Fibroblast of peridontal ligament (primary cell): ENCODE results near the gene RCC1.
"Not testable (repeated sequence)": the region's sequence is repeated elsewhere in the genome, so short reads cannot be mapped to it uniquely, and the experiment has no call there.

Source experiments
- DNase-seq: peaks from one replicate; pipeline ENCODE4 v3.0.0-alpha.2; 2010; ENCODE audit errors: extremely low read depth

Gene RCC1

GRCh38 chr1:28548318-28548717 is 42.5 kb downstream of the RCC1 start:
- peak; percentile 3 for DNase-seq

GRCh38 chr1:28551381-28551780 is 45.5 kb downstream of the RCC1 start:
- DNase-seq: no peak

DNA sequence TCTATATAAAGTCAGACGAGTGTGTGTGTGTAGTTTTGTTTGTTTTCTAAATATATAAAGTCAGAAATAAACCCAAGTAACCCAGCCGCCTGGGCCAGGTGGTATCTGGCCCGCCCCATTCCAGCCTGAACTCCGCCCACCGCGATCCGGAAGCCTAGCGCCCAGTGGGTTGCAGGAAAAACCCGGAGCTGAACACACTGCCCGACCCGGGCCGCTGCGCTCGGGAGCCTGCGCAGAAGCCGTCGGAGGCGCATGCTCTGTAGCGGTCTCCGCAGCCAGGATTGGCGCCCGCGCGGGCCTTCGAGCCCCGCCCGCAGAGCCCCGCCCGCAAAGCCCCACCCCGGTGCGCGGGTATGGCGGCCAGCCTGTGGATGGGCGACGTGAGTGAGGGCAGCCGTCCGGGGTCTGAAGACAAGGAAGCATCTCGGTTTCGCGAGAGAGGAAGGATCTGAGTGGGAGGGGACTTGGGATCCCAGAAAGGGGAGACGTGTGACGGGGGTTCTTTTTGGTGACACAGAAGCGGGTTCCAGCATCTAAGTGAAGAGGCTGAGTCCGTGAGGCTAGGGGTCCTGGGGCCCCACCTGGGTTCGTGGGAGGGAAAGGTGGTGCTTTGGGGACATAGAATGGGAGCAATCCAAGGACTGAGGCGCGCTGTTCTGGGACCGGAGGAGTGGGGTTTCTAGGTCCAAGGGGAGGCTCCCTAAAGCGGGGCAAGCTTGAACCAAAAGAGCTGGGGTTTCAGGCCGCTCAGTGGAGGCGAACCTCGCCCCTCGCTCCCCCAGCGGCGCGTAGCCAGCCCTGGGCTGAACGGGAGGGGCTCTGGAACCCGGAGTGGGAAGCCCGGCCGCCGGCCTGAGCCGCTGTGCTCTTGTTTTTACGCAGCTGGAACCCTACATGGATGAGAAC is 47.2 kb downstream of the RCC1 start, which contains the start of gene TRNAU1AP:
TSS of gene TRNAU1AP (plus strand) at position 328 of the 906 bp plus-strand sequence. CDS start at position 354, 26 bp downstream.
- DNase-seq: peak; percentile 94

GRCh38 chr1:28560886-28561285 is 55.0 kb downstream of the RCC1 start:
- DNase-seq: no peak

GRCh38 chr1:28564310-28564709 is 58.5 kb downstream of the RCC1 start:
- no peak for DNase-seq

DNA sequence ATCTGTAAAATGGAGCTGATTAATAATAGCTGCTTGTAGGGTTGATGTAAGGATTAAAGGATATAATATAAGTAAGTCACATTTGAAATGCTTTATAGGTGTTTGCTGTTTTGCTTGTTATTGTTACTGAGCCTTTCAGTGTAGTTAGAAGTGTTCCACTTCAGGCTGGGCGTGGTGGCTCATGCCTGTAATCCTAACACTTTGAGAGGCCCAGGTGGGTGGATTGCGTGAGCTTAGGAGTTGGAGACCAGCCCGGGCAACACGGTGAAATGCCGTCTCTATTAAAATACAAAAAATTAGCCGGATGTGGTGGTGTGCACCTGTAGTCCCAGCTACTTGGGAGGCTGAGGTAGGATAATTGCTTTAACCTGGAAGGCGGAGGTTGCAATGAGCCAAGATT is 59.2 kb downstream of the RCC1 start:
- DNase-seq: no peak

DNA sequence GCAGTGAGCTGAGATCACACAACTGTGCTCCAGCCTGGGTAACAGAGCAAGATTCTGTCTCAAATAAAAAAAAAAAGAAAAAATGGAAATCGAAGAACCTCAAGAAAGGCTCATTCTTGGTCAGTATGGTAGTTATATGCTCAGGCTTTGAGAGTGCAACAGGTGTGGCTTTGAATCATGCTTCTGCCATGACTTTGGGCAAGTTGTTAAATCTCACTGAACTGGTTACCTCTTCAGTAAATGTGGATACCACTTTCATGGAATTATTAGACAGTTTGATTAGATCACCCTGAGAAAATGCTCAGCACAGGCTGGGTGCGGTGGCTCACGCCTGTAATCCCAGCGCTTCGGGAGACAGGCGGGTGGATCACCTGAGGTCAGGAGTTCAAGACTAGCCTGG is 59.9 kb downstream of the RCC1 start:
- DNase-seq: no peak

DNA sequence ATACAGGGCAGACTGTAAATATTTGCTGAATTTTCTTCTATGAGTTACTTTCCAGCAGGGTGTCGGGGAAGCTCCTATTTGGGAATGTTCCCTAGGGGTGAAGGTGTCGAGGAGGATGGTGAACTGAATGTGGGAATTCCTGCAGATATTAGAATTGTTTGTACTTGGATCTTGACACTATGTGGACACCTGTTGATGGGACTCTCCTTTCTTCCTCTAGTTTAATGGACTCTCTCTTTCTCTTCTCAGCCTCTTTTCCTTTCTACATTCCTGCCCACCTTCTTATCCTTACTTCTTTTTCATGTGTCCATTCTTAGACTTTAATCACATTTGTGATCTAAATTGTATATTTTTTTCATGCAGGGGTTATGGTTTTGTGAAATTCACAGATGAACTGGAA is 61.1 kb downstream of the RCC1 start:
- no peak for DNase-seq

DNA sequence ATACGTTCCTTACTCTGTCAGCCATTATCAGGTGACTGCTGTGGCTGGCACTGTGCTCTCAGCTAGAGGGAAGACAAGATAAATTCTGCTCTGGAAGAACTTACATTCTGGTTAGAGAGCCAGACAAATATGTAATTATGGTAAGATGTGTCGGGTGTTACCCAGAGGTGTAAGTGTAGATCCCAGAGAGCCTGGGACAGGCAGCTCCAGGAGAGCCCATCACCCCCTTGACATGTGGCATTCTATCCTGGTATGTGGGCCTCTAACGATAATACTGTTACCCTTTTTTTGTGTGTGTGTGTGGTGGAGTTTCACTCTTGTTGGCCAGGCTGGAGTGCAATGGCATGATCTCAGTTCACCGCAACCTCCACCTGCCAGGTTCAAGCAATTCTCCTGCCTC is 66.1 kb downstream of the RCC1 start:
- DNase-seq: no peak

DNA sequence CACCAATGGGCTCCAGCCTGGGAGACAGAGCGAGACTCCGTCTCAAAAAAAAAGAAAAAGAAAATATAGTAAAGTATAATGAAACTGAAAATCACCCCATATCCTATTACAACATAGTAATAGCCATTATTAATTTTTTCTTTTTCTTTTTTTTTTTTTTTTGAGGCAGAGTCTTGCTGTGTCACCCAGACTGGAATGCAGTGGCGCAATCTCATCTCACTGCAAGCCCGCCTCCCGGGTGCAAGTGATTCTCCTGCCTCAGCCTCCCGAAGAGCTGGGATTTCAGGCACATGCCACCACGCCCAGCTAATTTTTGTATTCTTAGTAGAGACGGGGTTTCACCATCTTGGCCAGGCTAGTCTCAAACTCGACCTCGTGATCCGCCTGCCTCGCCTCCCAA is 67.0 kb downstream of the RCC1 start:
- peak; percentile 27 for DNase-seq

- no peak for DNase-seq
Measured at GRCh38 chr1:28573564-28573963, 67.7 kb downstream of the RCC1 start.

- no peak for DNase-seq
Measured at GRCh38 chr1:28577052-28577678, 71.3 kb downstream of the RCC1 start.

DNA sequence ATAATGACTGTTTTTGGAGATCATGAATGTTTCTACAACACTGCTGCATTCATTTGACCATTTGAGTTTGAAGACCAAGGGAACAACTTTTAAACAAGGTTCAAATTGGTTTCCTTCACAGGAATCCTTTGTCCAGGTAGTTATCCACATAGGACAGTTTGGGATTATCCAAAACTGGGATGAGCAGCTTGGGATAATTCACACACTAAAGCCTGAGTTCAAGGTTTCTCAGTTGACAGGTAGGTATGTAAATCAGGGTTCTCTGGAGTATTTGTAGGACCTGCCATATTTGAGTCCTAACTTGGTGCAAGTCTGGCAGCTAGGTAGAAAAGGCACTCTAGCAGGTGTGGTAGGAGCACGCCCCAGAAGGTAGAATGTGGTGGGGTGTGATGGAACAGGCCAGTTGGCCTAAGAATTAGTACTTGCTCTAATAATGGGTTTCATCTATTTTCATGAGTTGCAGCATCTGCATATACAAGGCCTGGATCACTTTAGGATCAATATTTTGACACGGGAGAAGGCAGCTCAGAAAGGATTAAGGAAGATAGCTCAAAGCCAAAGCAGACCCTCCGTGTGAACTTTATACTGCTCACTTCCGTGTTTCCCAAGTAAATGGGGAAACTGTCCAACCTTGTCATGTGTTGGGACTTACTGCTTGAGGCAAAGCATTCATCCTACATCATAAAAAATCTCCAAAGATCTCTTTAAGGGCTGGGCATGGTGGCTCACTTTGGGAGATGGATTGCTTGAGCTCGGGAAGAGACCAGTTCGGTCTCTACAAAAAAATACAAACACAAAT is 72.1 kb downstream of the RCC1 start:
- no peak for DNase-seq

DNA sequence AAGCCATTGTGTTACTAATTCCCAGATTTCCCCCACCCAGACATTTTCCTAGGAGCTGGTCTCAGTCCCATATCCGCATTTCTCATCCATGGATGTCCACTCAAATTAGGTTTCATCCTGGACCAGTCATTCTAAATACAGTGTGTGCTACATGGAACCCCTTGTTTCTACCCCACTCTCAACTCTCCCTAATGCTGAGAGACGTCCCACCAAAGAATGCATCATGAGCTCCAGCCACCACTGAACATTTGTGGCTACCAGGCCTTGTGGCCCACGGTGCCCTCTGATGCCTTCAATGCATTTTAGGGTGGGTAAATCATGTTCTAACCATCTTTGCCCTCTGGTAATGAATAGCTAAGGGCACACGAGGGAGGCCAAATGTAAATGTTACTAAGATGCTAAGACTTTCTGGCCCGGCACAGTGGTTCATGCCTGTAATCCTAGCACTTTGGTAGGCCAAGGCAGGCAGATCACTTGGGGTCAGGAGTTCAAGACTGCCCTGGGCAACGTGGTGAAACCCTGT is 72.9 kb downstream of the RCC1 start:
- no peak for DNase-seq

DNA sequence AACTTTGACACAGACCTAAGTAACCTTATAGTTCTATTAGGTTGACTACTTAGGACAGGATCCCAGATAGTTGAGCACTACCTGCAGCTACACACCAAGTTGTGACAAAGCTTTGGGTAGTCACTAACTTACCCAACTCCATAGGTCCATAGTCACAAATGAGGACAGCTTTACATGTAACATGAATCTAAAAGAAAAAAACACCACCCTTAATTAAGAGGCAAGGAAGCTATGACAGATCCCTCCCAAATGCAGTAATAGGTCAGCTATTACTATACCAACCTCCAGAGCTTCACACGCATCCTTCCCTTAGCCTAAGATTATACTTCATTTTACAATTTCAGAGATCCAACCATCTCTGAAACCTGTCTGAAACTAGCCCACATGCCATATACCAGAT is 73.6 kb downstream of the RCC1 start:
- DNase-seq: no peak

- peak; percentile 47 for DNase-seq
Measured at GRCh38 chr1:28580722-28581530, 75.1 kb downstream of the RCC1 start.

- peak; percentile 95 for DNase-seq
Measured at GRCh38 chr1:28581531-28582247, 75.8 kb downstream of the RCC1 start.

DNA sequence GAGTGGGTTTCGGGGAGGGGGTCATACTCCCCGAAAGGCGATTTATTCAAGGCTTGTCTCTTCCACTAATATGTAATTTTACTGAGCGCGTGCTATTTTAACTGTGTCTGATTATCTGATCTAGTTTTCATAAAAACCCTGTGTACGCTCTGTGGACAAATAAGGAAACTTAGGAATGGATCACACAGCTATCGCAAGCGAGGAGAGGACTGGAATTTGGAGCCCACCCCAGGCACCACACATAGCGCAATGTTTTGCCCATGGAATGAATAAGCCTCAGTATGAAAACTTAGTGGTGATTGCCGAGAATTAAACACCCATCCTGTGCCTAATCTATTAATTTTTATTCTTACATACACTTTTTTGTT is 76.4 kb downstream of the RCC1 start:
- peak; percentile 67 for DNase-seq

GRCh38 chr1:28586585-28587391 is 80.9 kb downstream of the RCC1 start:
- not testable (repeated sequence) for DNase-seq
